HCT116 (cell line): ENCODE results near the gene ASPA.

Experiments
- CEBPB ChIP-seq: IDR thresholded peaks from 2 replicates; pipeline ENCODE4 v1.6.1; 2012; ENCODE audit warnings: low read depth
- EZH2 ChIP-seq: fragments of 200-600 bp; sonication (generic); IDR thresholded peaks from 2 replicates; pipeline ENCODE4 v1.6.1; 2017; ENCODE audit warnings: antibody characterized with exemption, mixed run types
- EZH2phosphoT487 ChIP-seq: fragments of 200-600 bp; IDR thresholded peaks from 2 replicates; pipeline ENCODE4 v1.6.1; 2018; ENCODE audit warnings: antibody characterized with exemption, borderline replicate concordance
- POLR2A ChIP-seq: IDR thresholded peaks from 2 replicates; pipeline ENCODE4 v1.7.0; 2011; ENCODE audit warnings: borderline replicate concordance; ENCODE audit not compliant: insufficient read depth, insufficient read length; ENCODE audit errors: extremely low read depth
- POLR2AphosphoS5 ChIP-seq: IDR thresholded peaks from 2 replicates; pipeline ENCODE4 v1.6.1; 2011; ENCODE audit warnings: mild to moderate bottlenecking, low read depth, low read length, moderate library complexity
- SIN3A ChIP-seq: IDR thresholded peaks from 2 replicates; pipeline ENCODE4 v1.6.1; 2012; ENCODE audit warnings: low read depth
- SP1 ChIP-seq: IDR thresholded peaks from 2 replicates; pipeline ENCODE4 v1.6.1; 2012; ENCODE audit warnings: low read depth
- YY1 ChIP-seq: IDR thresholded peaks from 2 replicates; pipeline ENCODE4 v1.6.1; 2011; ENCODE audit warnings: low read length, low read depth, moderate library complexity, mild to moderate bottlenecking; ENCODE audit not compliant: insufficient replicate concordance; ENCODE audit errors: extremely low read depth
- TF ChIP-seq, protein P1 (sequence below), 3 experiments: fragments of 200-600 bp in 1 of 3; sonication (generic) in 1 of 3; IDR thresholded peaks in 2 of 3; conservative IDR thresholded peaks in 1 of 3; 2 replicates each; pipeline ENCODE4 v1.5.1; 2012 to 2017; ENCODE audit warnings: low read depth in 2 of 3, low read length in 2 of 3, antibody characterized with exemption in 1 of 3, borderline replicate concordance in 1 of 3, control low read depth in 1 of 3, mild to moderate bottlenecking in 1 of 3, mixed read lengths in 1 of 3, mixed run types in 1 of 3, moderate library complexity in 1 of 3; ENCODE audit not compliant: insufficient read depth in 1 of 3
- TF ChIP-seq, protein P2 (sequence below): IDR thresholded peaks from 2 replicates; pipeline ENCODE4 v1.6.1; 2012
- TF ChIP-seq, protein P3 (sequence below): IDR thresholded peaks from 2 replicates; pipeline ENCODE4 v1.6.1; 2011; ENCODE audit warnings: mild to moderate bottlenecking, low read length, moderate library complexity; ENCODE audit not compliant: insufficient replicate concordance; ENCODE audit errors: extremely low read depth
- TF ChIP-seq, protein P4 (sequence below): IDR thresholded peaks from 2 replicates; pipeline ENCODE4 v1.6.1; 2012; ENCODE audit warnings: low read depth

DNA sequence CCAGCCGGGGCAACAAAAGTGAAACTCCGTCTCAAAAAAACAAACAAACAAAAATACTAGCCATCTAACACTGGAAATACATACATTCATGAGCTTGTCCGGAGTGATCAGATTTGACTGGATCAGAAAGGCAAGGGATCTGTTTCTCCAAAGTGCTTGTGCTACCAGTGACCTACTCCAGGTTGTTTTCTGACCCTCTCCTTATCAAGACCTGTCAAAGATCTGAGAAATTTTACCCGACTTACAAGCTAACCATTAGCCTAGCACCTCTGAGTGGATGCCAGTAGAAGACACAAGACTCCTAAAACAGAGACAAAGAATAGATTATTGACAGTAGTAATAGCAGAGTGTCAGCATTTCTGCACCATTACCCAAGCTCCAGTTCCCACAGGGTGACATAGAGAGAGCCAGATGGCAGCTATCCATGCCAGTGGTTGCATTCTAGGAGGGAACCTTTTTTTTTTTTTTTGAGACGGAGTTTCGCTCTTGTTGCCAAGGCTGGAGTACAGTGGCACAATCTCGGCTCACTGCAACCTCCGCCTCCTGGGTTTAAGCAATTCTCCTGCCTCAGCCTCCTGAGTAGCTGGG, 9.8 kb downstream of the ASPA start:
- TF ChIP-seq, protein P1, sequence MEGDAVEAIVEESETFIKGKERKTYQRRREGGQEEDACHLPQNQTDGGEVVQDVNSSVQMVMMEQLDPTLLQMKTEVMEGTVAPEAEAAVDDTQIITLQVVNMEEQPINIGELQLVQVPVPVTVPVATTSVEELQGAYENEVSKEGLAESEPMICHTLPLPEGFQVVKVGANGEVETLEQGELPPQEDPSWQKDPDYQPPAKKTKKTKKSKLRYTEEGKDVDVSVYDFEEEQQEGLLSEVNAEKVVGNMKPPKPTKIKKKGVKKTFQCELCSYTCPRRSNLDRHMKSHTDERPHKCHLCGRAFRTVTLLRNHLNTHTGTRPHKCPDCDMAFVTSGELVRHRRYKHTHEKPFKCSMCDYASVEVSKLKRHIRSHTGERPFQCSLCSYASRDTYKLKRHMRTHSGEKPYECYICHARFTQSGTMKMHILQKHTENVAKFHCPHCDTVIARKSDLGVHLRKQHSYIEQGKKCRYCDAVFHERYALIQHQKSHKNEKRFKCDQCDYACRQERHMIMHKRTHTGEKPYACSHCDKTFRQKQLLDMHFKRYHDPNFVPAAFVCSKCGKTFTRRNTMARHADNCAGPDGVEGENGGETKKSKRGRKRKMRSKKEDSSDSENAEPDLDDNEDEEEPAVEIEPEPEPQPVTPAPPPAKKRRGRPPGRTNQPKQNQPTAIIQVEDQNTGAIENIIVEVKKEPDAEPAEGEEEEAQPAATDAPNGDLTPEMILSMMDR (IDR thresholded peaks at IDR 0.05 in 2 of 3, conservative IDR thresholded peaks at IDR 0.05 in 1 of 3; ENCODE audit: borderline replicate concordance in 1 of 3, insufficient read depth in 1 of 3, low read depth in 2 of 3, low read length in 2 of 3), result no peak
- no peak for TF ChIP-seq SIN3A
- no peak for TF ChIP-seq CEBPB
- TF ChIP-seq POLR2A, result no peak
- no peak for TF ChIP-seq POLR2AphosphoS5
- no peak for TF ChIP-seq EZH2phosphoT487
- TF ChIP-seq, protein P2, sequence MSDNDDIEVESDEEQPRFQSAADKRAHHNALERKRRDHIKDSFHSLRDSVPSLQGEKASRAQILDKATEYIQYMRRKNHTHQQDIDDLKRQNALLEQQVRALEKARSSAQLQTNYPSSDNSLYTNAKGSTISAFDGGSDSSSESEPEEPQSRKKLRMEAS, result no peak
- TF ChIP-seq EZH2, result no peak
- no peak for TF ChIP-seq YY1
- no peak for TF ChIP-seq SP1
- TF ChIP-seq, protein P3, sequence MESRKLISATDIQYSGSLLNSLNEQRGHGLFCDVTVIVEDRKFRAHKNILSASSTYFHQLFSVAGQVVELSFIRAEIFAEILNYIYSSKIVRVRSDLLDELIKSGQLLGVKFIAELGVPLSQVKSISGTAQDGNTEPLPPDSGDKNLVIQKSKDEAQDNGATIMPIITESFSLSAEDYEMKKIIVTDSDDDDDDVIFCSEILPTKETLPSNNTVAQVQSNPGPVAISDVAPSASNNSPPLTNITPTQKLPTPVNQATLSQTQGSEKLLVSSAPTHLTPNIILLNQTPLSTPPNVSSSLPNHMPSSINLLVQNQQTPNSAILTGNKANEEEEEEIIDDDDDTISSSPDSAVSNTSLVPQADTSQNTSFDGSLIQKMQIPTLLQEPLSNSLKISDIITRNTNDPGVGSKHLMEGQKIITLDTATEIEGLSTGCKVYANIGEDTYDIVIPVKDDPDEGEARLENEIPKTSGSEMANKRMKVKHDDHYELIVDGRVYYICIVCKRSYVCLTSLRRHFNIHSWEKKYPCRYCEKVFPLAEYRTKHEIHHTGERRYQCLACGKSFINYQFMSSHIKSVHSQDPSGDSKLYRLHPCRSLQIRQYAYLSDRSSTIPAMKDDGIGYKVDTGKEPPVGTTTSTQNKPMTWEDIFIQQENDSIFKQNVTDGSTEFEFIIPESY, result no peak
- TF ChIP-seq, protein P4, sequence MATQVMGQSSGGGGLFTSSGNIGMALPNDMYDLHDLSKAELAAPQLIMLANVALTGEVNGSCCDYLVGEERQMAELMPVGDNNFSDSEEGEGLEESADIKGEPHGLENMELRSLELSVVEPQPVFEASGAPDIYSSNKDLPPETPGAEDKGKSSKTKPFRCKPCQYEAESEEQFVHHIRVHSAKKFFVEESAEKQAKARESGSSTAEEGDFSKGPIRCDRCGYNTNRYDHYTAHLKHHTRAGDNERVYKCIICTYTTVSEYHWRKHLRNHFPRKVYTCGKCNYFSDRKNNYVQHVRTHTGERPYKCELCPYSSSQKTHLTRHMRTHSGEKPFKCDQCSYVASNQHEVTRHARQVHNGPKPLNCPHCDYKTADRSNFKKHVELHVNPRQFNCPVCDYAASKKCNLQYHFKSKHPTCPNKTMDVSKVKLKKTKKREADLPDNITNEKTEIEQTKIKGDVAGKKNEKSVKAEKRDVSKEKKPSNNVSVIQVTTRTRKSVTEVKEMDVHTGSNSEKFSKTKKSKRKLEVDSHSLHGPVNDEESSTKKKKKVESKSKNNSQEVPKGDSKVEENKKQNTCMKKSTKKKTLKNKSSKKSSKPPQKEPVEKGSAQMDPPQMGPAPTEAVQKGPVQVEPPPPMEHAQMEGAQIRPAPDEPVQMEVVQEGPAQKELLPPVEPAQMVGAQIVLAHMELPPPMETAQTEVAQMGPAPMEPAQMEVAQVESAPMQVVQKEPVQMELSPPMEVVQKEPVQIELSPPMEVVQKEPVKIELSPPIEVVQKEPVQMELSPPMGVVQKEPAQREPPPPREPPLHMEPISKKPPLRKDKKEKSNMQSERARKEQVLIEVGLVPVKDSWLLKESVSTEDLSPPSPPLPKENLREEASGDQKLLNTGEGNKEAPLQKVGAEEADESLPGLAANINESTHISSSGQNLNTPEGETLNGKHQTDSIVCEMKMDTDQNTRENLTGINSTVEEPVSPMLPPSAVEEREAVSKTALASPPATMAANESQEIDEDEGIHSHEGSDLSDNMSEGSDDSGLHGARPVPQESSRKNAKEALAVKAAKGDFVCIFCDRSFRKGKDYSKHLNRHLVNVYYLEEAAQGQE, result no peak
